Activated CD4-positive, alpha-beta memory T cell treated with anti-CD3 and anti-CD28 coated beads, Interleukin-2, amount 10 ng/mL, durations not matched to agents 7 days and 5 days (primary cell): ENCODE data around the gene ZDHHC8. TPM values are rescaled to one million over a fixed set of nuclear protein-coding genes. Genes with fewer than 3 reads are reported as not detected.

Experiments used
- CTCF ChIA-PET: fragments of 350-600 bp; sonication (Branson Sonifier 250); formaldehyde crosslinking; loops from one replicate; lab custom pipeline; 2021; ENCODE audit warnings: antibody characterized with exemption, inconsistent platforms; lab: Charles Lee
- POLR2A ChIA-PET: fragments of 350-600 bp; sonication (Branson Sonifier 250); formaldehyde crosslinking; loops from one replicate; lab custom pipeline; 2021; ENCODE audit warnings: antibody characterized with exemption; lab: Charles Lee
- DNase-seq: peaks from one replicate; pipeline ENCODE4 v3.0.0-alpha.2; 2020
- H3K27ac Mint-ChIP-seq: one replicate; pipeline ENCODE4 v1.8.0; 2021; ENCODE audit warnings: mild to moderate bottlenecking, mixed read lengths
- H3K27me3 Mint-ChIP-seq: one replicate; pipeline ENCODE4 v1.8.0; 2021; ENCODE audit warnings: mixed read lengths
- H3K36me3 Mint-ChIP-seq: one replicate; pipeline ENCODE4 v1.8.0; 2021; ENCODE audit warnings: low read depth, mixed read lengths
- H3K4me1 Mint-ChIP-seq: one replicate; pipeline ENCODE4 v1.8.0; 2021; ENCODE audit warnings: mixed read lengths
- H3K4me3 Mint-ChIP-seq: one replicate; pipeline ENCODE4 v1.8.0; 2021; ENCODE audit warnings: mild to moderate bottlenecking, mixed read lengths
- H3K9me3 Mint-ChIP-seq: one replicate; pipeline ENCODE4 v1.8.0; 2021; ENCODE audit warnings: mixed read lengths
- total RNA-seq, 2 experiments: library from RNA; stranded (reverse); gene quantifications; one replicate each; pipeline ENCODE4 v1.2.3, GENCODE V29; 2021

Gene ZDHHC8
- total RNA-seq, 2 experiments from 2014 or later = 44.2 to 48.3 TPM

GRCh38 chr22:20111689-20112622, 19.6 kb upstream of the ZDHHC8 start:
- Mint-ChIP-seq H3K27me3 (no peaks in the 10 kb centered on the region), H3K4me3 (no peak overlapping the region), H3K36me3 (peaks cover 55% of the 10 kb centered on the region), H3K27ac (peak overlapping the region; percentile 52), H3K4me1 (peaks cover 28% of the 10 kb centered on the region), H3K9me3 (no peaks in the 10 kb centered on the region)
- ChIA-PET CTCF (interaction anchor here (1.3 kb wide), 1 partner anchor 11 kb away, joined by 4 read pairs; no protein-coding TSS in a partner anchor), POLR2A (interaction anchor here (0.8 to 3.9 kb wide), 3 partner anchors 10 to 13 kb away, joined by 3 to 21 read pairs (median 3); no protein-coding TSS in a partner anchor)
- DNase-seq = no peak

GRCh38 chr22:20112623-20113511, 18.7 kb upstream of the ZDHHC8 start:
- POLR2A ChIA-PET = interaction anchor here (0.8 to 3.9 kb wide), 2 partner anchors 11 kb away, joined by 3 to 21 read pairs; no protein-coding TSS in a partner anchor
- H3K27me3 Mint-ChIP-seq = no peaks in the 10 kb centered on the region
- H3K36me3 Mint-ChIP-seq = peaks cover 51% of the 10 kb centered on the region
- DNase-seq = no peak
- H3K27ac Mint-ChIP-seq = no peak overlapping the region
- no peak overlapping the region for H3K4me3 Mint-ChIP-seq
- no peaks in the 10 kb centered on the region for H3K9me3 Mint-ChIP-seq
- H3K4me1 Mint-ChIP-seq = peaks cover 28% of the 10 kb centered on the region
- CTCF ChIA-PET = interaction anchor here (1.3 kb wide), 1 partner anchor 12 kb away, joined by 4 read pairs; no protein-coding TSS in a partner anchor

GRCh38 chr22:20113551-20114310, 17.9 kb upstream of the ZDHHC8 start:
- ChIA-PET POLR2A (interaction anchor here (3.9 kb wide), 1 partner anchor 11 kb away, joined by 21 read pairs; no protein-coding TSS in a partner anchor), CTCF (no interaction called here)
- Mint-ChIP-seq H3K4me1 (peaks cover 35% of the 10 kb centered on the region), H3K27me3 (no peaks in the 10 kb centered on the region), H3K9me3 (no peaks in the 10 kb centered on the region), H3K27ac (peak overlapping the region; percentile 52), H3K4me3 (peak overlapping the region; percentile 28), H3K36me3 (peaks cover 51% of the 10 kb centered on the region)
- DNase-seq = no peak

- no peak for DNase-seq
- Mint-ChIP-seq H3K27ac (peak overlapping the region; percentile 52), H3K4me3 (peak overlapping the region; percentile 84), H3K9me3 (no peaks in the 10 kb centered on the region), H3K27me3 (no peaks in the 10 kb centered on the region), H3K36me3 (peaks cover 59% of the 10 kb centered on the region), H3K4me1 (peaks cover 45% of the 10 kb centered on the region)
- CTCF ChIA-PET = no interaction called here
- POLR2A ChIA-PET = interaction anchor here (1.7 to 5.5 kb wide), 3 partner anchors 8 to 19 kb away, joined by 6 to 56 read pairs (median 35); partner anchors contain the start of gene ZDHHC8
Observed at GRCh38 chr22:20114506-20115475, 16.8 kb upstream of the ZDHHC8 start.

GRCh38 chr22:20115691-20116375, 15.8 kb upstream of the ZDHHC8 start, which contains the start of gene RANBP1:
RANBP1 (plus strand) TSS chr22:20116104; CDS start chr22:20116185, 81 bp downstream.
- H3K27me3 Mint-ChIP-seq = no peaks in the 10 kb centered on the region
- H3K4me3 Mint-ChIP-seq = peak within 1 kb of the TSS; percentile 84
- H3K9me3 Mint-ChIP-seq = no peaks in the 10 kb centered on the region
- ChIA-PET POLR2A (interaction anchor here (0.9 to 5.5 kb wide), 8 partner anchors 9 to 95 kb away, joined by 3 to 56 read pairs (median 21); partner anchors contain the start of genes TANGO2 and ZDHHC8), CTCF (no interaction called here)
- peaks cover 53% of the 10 kb centered on the region for H3K4me1 Mint-ChIP-seq
- H3K36me3 Mint-ChIP-seq = peaks cover 60% of the 10 kb centered on the region
- DNase-seq = no peak
- H3K27ac Mint-ChIP-seq = peak within 1 kb of the TSS; percentile 90

GRCh38 chr22:20116376-20116950, 15.1 kb upstream of the ZDHHC8 start:
- POLR2A ChIA-PET = interaction anchor here (0.9 to 5.5 kb wide), 12 partner anchors 9 to 391 kb away, joined by 3 to 56 read pairs (median 6); partner anchors contain the start of genes MED15, TANGO2 and ZDHHC8

GRCh38 chr22:20116951-20117632, 14.5 kb upstream of the ZDHHC8 start, which contains the start of gene TRMT2A:
TRMT2A (minus strand) TSS chr22:20117226; CDS start chr22:20116906, 320 bp downstream.
- no peaks in the 10 kb centered on the region for H3K27me3 Mint-ChIP-seq
- H3K36me3 Mint-ChIP-seq = peaks cover 59% of the 10 kb centered on the region
- H3K4me3 Mint-ChIP-seq = peak within 1 kb of the TSS; percentile 86
- H3K4me1 Mint-ChIP-seq = peaks cover 51% of the 10 kb centered on the region
- peak within 1 kb of the TSS; percentile 90 for H3K27ac Mint-ChIP-seq
- ChIA-PET POLR2A (interaction anchor here (0.9 to 5.5 kb wide), 15 partner anchors 10 to 392 kb away, joined by 3 to 56 read pairs (median 5); partner anchors contain the start of genes MED15, TANGO2 and ZDHHC8), CTCF (interaction anchor here (1.6 to 2.2 kb wide), 2 partner anchors 13 to 16 kb away, joined by 8 to 11 read pairs; no protein-coding TSS in a partner anchor)
- peak; percentile 98 for DNase-seq
- H3K9me3 Mint-ChIP-seq = no peaks in the 10 kb centered on the region

More at GRCh38 chr22:20116376-20116950, 15.1 kb upstream of the ZDHHC8 start:
- H3K27me3 Mint-ChIP-seq = no peaks in the 10 kb centered on the region
- CTCF ChIA-PET = no interaction called here
- H3K4me1 Mint-ChIP-seq = peaks cover 49% of the 10 kb centered on the region
- H3K9me3 Mint-ChIP-seq = no peaks in the 10 kb centered on the region
- no peak for DNase-seq
- H3K36me3 Mint-ChIP-seq = peaks cover 55% of the 10 kb centered on the region
- H3K27ac Mint-ChIP-seq = peak overlapping the region; percentile 90
- H3K4me3 Mint-ChIP-seq = peak overlapping the region; percentile 84

- peak; percentile 62 for DNase-seq
- Mint-ChIP-seq H3K9me3 (no peaks in the 10 kb centered on the region), H3K36me3 (peaks cover 62% of the 10 kb centered on the region), H3K27me3 (no peaks in the 10 kb centered on the region), H3K4me3 (peak overlapping the region; percentile 86), H3K4me1 (peaks cover 54% of the 10 kb centered on the region), H3K27ac (peak overlapping the region; percentile 81)
- POLR2A ChIA-PET = interaction anchor here (0.9 to 5.5 kb wide), 15 partner anchors 11 to 392 kb away, joined by 3 to 56 read pairs (median 5); partner anchors contain the start of genes MED15, TANGO2 and ZDHHC8
- CTCF ChIA-PET = interaction anchor here (0.7 to 2.2 kb wide), 3 partner anchors 12 to 17 kb away, joined by 3 to 11 read pairs (median 8); no protein-coding TSS in a partner anchor
Observed at GRCh38 chr22:20117633-20118299, 13.8 kb upstream of the ZDHHC8 start.
